Measurements from ENCODE around the gene MIPOL1.

- TF ChIP-seq MAX (IDR thresholded peaks at IDR 0.05; ENCODE audit: insufficient read depth, insufficient read length) = no peak
- no peak for TF ChIP-seq CTCF (IDR thresholded peaks at IDR 0.05; ENCODE audit: extremely low read depth in 1 of 2, insufficient read depth in 1 of 2, low read depth in 1 of 2, low read length in 2 of 2)
- TF ChIP-seq FOS (IDR thresholded peaks at IDR 0.05; ENCODE audit: borderline replicate concordance, insufficient read depth, low read length) = no peak
- TF ChIP-seq POLR2A (IDR thresholded peaks at IDR 0.05; ENCODE audit: low read depth, low read length) = no peak
- no peak for TF ChIP-seq POLR2AphosphoS5 (IDR thresholded peaks at IDR 0.05; ENCODE audit: insufficient read depth, low read depth, low read length)
- TF ChIP-seq EZH2 (IDR thresholded peaks at IDR 0.05; ENCODE audit: borderline replicate concordance, low read depth, low read length, severe bottlenecking) = no peak
These were observed 240.7 kb downstream of the MIPOL1 start for GRCh38 chr14:37438444-37438843.
